Uterus (tissue), 4 donors: ENCODE data around the gene NUP107. TPM values are rescaled to one million over a fixed set of nuclear protein-coding genes. Genes with fewer than 3 reads are reported as not detected.

ENCODE experiments used
- DNase-seq, 2 donors: peaks; one replicate each; pipeline ENCODE4 v3.0.0-alpha.2; 2019 to 2020
- H3K27ac ChIP-seq, 2 donors: fragments of 200-600 bp; sonication (generic); 1 replicate in 1 of 2; 2 replicates in 1 of 2; pipeline ENCODE4 v1.5.1; 2016 to 2018
- H3K27me3 ChIP-seq, 2 donors: fragments of 200-600 bp; sonication (generic); one replicate each; pipeline ENCODE4 v1.5.1; 2018 to 2019; ENCODE audit warnings: control low read depth in 1 of 2
- H3K36me3 ChIP-seq, 2 donors: fragments of 200-600 bp; sonication (generic); one replicate each; pipeline ENCODE4 v1.5.1; 2019; ENCODE audit warnings: control low read depth in 1 of 2
- H3K4me1 ChIP-seq, 2 donors: fragments of 200-600 bp; sonication (generic); one replicate each; pipeline ENCODE4 v1.5.1; 2018 to 2019; ENCODE audit warnings: control low read depth in 1 of 2
- H3K4me3 ChIP-seq, 2 donors: fragments of 200-600 bp; sonication (generic); 1 replicate in 1 of 2; 2 replicates in 1 of 2; pipeline ENCODE4 v1.5.1; 2018 to 2019; ENCODE audit warnings: mild to moderate bottlenecking in 1 of 2
- H3K9me3 ChIP-seq, 2 donors: fragments of 200-600 bp; sonication (generic); one replicate each; pipeline ENCODE4 v1.5.1; 2019; ENCODE audit warnings: control low read depth in 1 of 2
- CTCF ChIP-seq, 4 experiments: fragments of 200-600 bp in 2 of 4; fragments of 450-650 bp in 2 of 4; sonication (generic) in 2 of 4; IDR thresholded peaks; one replicate each; pipeline ENCODE4 v1.5.1; 2016 to 2019; ENCODE audit warnings: antibody characterized with exemption in 4 of 4, mild to moderate bottlenecking in 2 of 4, moderate library complexity in 1 of 4
- POLR2A ChIP-seq, 2 donors: fragments of 450-650 bp; IDR thresholded peaks; one replicate each; pipeline ENCODE4 v1.6.1; 2016; ENCODE audit warnings: antibody characterized with exemption in 2 of 2, mild to moderate bottlenecking in 1 of 2, moderate library complexity in 1 of 2
- intact Hi-C: fragments of 100-400 bp; cut with DNase I; formaldehyde crosslinking; loops from one replicate; pipeline ENCODE4 v1.15.1; 2023; ENCODE audit warnings: low total_unique reads
- total RNA-seq, 4 donors: library from RNA; depleted of rRNA in 3 of 4; stranded (reverse); fragments of >200 nt in 3 of 4; gene quantifications; one replicate each; pipeline versions ENCODE4 v1.1.0 to v1.2.4, GENCODE V29; 2014 to 2023
- donor health status: DM: yes; HTN: yes; CAD: no.

NUP107 gene
- total RNA-seq, 4 donors from 2014 or later: 56.9 to 114 (median 78.9) TPM

- H3K4me1 ChIP-seq: no peaks in the 10 kb centered on the region
- no peaks in the 10 kb centered on the region for H3K27me3 ChIP-seq
- no peak overlapping the region for H3K4me3 ChIP-seq
- no peak overlapping the region for H3K27ac ChIP-seq
- intact Hi-C loops: no loop called here
- TF ChIP-seq POLR2A (IDR thresholded peaks at IDR 0.05): no peak
- TF ChIP-seq CTCF (IDR thresholded peaks at IDR 0.05): no peak
- no peaks in the 10 kb centered on the region for H3K36me3 ChIP-seq
- no peak for DNase-seq
- no peaks in the 10 kb centered on the region for H3K9me3 ChIP-seq
These were observed 68.9 kb downstream of the NUP107 start for GRCh38 chr12:68755536-68756243.

DNA sequence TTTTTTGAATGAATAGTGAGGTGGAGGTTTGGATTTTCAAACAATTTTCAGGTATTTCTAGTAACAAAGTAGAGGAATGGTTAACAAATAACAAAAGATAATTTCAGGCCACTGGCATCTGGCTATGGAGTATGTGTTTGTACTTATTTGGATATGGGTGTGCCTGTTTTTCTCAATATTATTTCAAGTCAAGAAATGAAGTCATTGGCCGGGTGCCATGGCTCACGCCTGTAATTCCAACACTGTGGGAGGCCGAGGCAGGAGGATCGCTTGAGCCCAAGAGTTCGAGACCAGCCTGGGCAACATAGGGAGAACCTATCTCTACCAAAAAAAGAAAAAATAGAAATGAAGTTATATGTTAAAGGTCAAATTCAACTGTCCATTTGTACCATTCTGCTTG is 73.1 kb downstream of the NUP107 start:
- no peak for DNase-seq
- intact Hi-C loops: no loop called here
- Histone ChIP-seq H3K4me1 (no peaks in the 10 kb centered on the region), H3K4me3 (no peak overlapping the region), H3K9me3 (no peaks in the 10 kb centered on the region), H3K36me3 (no peaks in the 10 kb centered on the region), H3K27ac (no peak overlapping the region), H3K27me3 (no peaks in the 10 kb centered on the region)
- TF ChIP-seq CTCF (IDR thresholded peaks at IDR 0.05) (no peak), POLR2A (IDR thresholded peaks at IDR 0.05) (no peak)

DNA sequence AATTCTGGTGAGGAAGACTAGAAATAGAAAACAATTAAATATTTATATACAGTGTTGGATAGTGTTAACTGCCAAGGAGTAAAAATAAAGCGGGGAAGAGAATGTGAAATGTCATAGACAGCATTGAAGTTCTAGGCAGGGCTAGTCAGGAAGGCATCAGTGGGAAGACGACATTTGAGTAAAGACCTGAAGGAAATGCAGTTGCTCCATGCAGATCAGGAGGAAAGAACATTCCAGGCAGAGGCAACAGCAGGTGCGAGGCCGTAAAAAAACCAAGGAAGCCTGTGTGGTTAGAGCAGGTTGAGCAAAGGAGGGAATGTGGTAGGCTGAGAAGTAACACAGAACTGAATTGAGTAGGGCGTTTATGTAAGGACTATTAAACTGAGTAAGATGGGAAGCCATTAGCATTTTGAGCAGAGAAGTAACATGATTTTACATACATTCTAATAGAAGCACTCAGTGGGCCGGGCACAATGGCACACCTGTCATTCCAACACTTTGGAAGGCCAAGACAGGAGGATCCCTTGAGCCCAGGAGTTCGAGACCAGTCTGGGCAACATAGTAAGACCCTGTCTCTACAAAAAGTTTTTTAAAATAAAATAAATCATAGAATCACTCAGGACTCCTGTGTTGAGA is 74.1 kb downstream of the NUP107 start:
- Histone ChIP-seq H3K27ac (no peak overlapping the region), H3K36me3 (no peaks in the 10 kb centered on the region), H3K4me3 (no peak overlapping the region), H3K27me3 (no peaks in the 10 kb centered on the region), H3K9me3 (no peaks in the 10 kb centered on the region), H3K4me1 (no peaks in the 10 kb centered on the region)
- TF ChIP-seq CTCF (IDR thresholded peaks at IDR 0.05) (no peak), POLR2A (IDR thresholded peaks at IDR 0.05) (no peak)
- intact Hi-C loops: no loop called here
- no peak for DNase-seq

GRCh38 chr12:68761442-68761812 is 74.6 kb downstream of the NUP107 start:
- Histone ChIP-seq H3K27ac (no peak overlapping the region), H3K36me3 (no peaks in the 10 kb centered on the region), H3K4me3 (no peak overlapping the region), H3K4me1 (no peaks in the 10 kb centered on the region), H3K9me3 (no peaks in the 10 kb centered on the region), H3K27me3 (no peaks in the 10 kb centered on the region)
- TF ChIP-seq CTCF (IDR thresholded peaks at IDR 0.05) (no peak), POLR2A (IDR thresholded peaks at IDR 0.05) (no peak)
- no peak for DNase-seq
- intact Hi-C loops: no loop called here

GRCh38 chr12:68761901-68762630 is 75.3 kb downstream of the NUP107 start:
- H3K9me3 ChIP-seq: no peaks in the 10 kb centered on the region
- no peaks in the 10 kb centered on the region for H3K4me1 ChIP-seq
- H3K4me3 ChIP-seq: no peak overlapping the region
- H3K27ac ChIP-seq: no peak overlapping the region
- TF ChIP-seq CTCF (IDR thresholded peaks at IDR 0.05) (no peak), POLR2A (IDR thresholded peaks at IDR 0.05) (no peak)
- no peaks in the 10 kb centered on the region for H3K27me3 ChIP-seq
- DNase-seq: no peak
- no peaks in the 10 kb centered on the region for H3K36me3 ChIP-seq
- intact Hi-C loops: no loop called here
